ENCODE results near the gene PLAAT5. TPM values are rescaled to one million over a fixed set of nuclear protein-coding genes. Genes with fewer than 3 reads are reported as not detected.
A peak's percentile ranks its signal among the peaks of the same experiment; 100 is the strongest.

Gene PLAAT5
- total and polyA plus RNA-seq, 5 experiments from 2014 or later = 0.18 to 0.64 (median 0.36) TPM

- POLR2A ChIA-PET = interaction anchor here (0.5 kb wide), 1 partner anchor 66 kb away, joined by 5 read pairs; no protein-coding TSS in a partner anchor
- DNase-seq (no peak), ATAC-seq (no peak)
- H3K36me3 Mint-ChIP-seq = no peaks in the 10 kb centered on the region
- no peak overlapping the region for H3K27ac Mint-ChIP-seq
- H3K9me3 Mint-ChIP-seq = no peaks in the 10 kb centered on the region
- peaks cover 5 to 19% (median 12%) of the 10 kb centered on the region in 4 donors for H3K4me1 Mint-ChIP-seq
- H3K27me3 Mint-ChIP-seq = peaks cover 0 to 3% (median 0%) of the 10 kb centered on the region in 5 donors
- H3K4me3 Mint-ChIP-seq = no peak overlapping the region
These were observed 19.5 kb upstream of the PLAAT5 start for GRCh38 chr11:63510360-63511047.

- no peaks in the 10 kb centered on the region for H3K36me3 Mint-ChIP-seq
- no peak for DNase-seq
These were observed 17.8 kb upstream of the PLAAT5 start for GRCh38 chr11:63508745-63509144.

GRCh38 chr11:63508009-63508408 lies 17.0 kb upstream of the PLAAT5 start:
- Mint-ChIP-seq H3K27ac (no peak overlapping the region), H3K9me3 (peaks cover 0 to 1% (median 0%) of the 10 kb centered on the region in 9 donors), H3K4me3 (peak overlapping the region in 1 of 10 donors; percentile 39), H3K4me1 (peaks cover 6 to 25% (median 16%) of the 10 kb centered on the region in 4 donors), H3K27me3 (peaks cover 0 to 3% (median 0%) of the 10 kb centered on the region in 5 donors), H3K36me3 (no peaks in the 10 kb centered on the region)
- DNase-seq (no peak), ATAC-seq (no peak)
- POLR2A ChIA-PET = interaction anchor here (0.6 to 1.0 kb wide), 2 partner anchors 42 to 96 kb away, joined by 3 to 6 read pairs; no protein-coding TSS in a partner anchor

More at GRCh38 chr11:63508745-63509144, 17.8 kb upstream of the PLAAT5 start:
- H3K27ac Mint-ChIP-seq = no peak overlapping the region
- H3K9me3 Mint-ChIP-seq = no peaks in the 10 kb centered on the region
- no peak overlapping the region for H3K4me3 Mint-ChIP-seq
- peaks cover 0 to 3% (median 0%) of the 10 kb centered on the region in 5 donors for H3K27me3 Mint-ChIP-seq
- POLR2A ChIA-PET = interaction anchor here (1.0 kb wide), 1 partner anchor 28 kb away, joined by 3 read pairs; the partner anchor contains the start of gene PLAAT4
- H3K4me1 Mint-ChIP-seq = peaks cover 3 to 19% (median 14%) of the 10 kb centered on the region in 4 donors
- no peak for ATAC-seq

GRCh38 chr11:63507511-63507910 lies 16.5 kb upstream of the PLAAT5 start:
- peaks cover 7 to 29% (median 19%) of the 10 kb centered on the region in 4 donors for H3K4me1 Mint-ChIP-seq
- no peak for ATAC-seq
- H3K9me3 Mint-ChIP-seq = peaks cover 0 to 2% (median 0%) of the 10 kb centered on the region in 9 donors
- no peaks in the 10 kb centered on the region for H3K36me3 Mint-ChIP-seq
- no peak overlapping the region for H3K4me3 Mint-ChIP-seq
- H3K27ac Mint-ChIP-seq = peak overlapping the region in 1 of 10 donors; percentile 6
- H3K27me3 Mint-ChIP-seq = peaks cover 0 to 3% (median 0%) of the 10 kb centered on the region in 5 donors
- POLR2A ChIA-PET = interaction anchor here (0.6 to 1.0 kb wide), 2 partner anchors 42 to 97 kb away, joined by 3 to 6 read pairs; no protein-coding TSS in a partner anchor
- no peak for DNase-seq

- POLR2A ChIA-PET = interaction anchor here (1.0 kb wide), 1 partner anchor 43 kb away, joined by 6 read pairs; no protein-coding TSS in a partner anchor
- peaks cover 0 to 3% (median 0%) of the 10 kb centered on the region in 5 donors for H3K27me3 Mint-ChIP-seq
- H3K4me1 Mint-ChIP-seq = peaks cover 14 to 33% (median 24%) of the 10 kb centered on the region in 4 donors
- no peaks in the 10 kb centered on the region for H3K36me3 Mint-ChIP-seq
- no peak for ATAC-seq
- no peak overlapping the region for H3K27ac Mint-ChIP-seq
- no peak overlapping the region for H3K4me3 Mint-ChIP-seq
- H3K9me3 Mint-ChIP-seq = peaks cover 0 to 2% (median 0%) of the 10 kb centered on the region in 9 donors
- no peak for DNase-seq
These were observed 15.9 kb upstream of the PLAAT5 start for GRCh38 chr11:63506876-63507275.

- peaks cover 0 to under 1% (median 0%) of the 10 kb centered on the region in 3 donors for H3K36me3 Mint-ChIP-seq
- peak within 1 kb of the TSS in 2 of 10 donors; percentile 32 to 81 for H3K27ac Mint-ChIP-seq
- peaks cover 15 to 34% (median 24%) of the 10 kb centered on the region in 4 donors for H3K4me1 Mint-ChIP-seq
- DNase-seq (no peak), ATAC-seq (no peak)
- peaks cover 0 to 4% (median 0%) of the 10 kb centered on the region in 9 donors for H3K9me3 Mint-ChIP-seq
- H3K4me3 Mint-ChIP-seq = no peak within 1 kb of the TSS
- H3K27me3 Mint-ChIP-seq = peaks cover 0 to 3% (median 0%) of the 10 kb centered on the region in 5 donors
- POLR2A ChIA-PET = interaction anchor here (0.7 kb wide), 1 partner anchor 103 kb away, joined by 6 read pairs; no protein-coding TSS in a partner anchor
These were observed 15.0 kb upstream of the PLAAT5 start, which contains the start of gene LGALS12 for GRCh38 chr11:63505857-63506528. Gene LGALS12, plus strand, starts transcription at chr11:63506084. Its CDS starts 375 bp downstream, at chr11:63506459.

GRCh38 chr11:63504933-63505586 lies 14.1 kb upstream of the PLAAT5 start:
- Mint-ChIP-seq H3K9me3 (peaks cover 0 to 14% (median 7%) of the 10 kb centered on the region in 9 donors), H3K4me3 (no peak overlapping the region), H3K27ac (peak overlapping the region in 1 of 10 donors; percentile 32), H3K4me1 (peaks cover 15 to 34% (median 23%) of the 10 kb centered on the region in 4 donors), H3K27me3 (peaks cover 0 to 3% (median 0%) of the 10 kb centered on the region in 5 donors), H3K36me3 (peaks cover 0 to 10% (median 8%) of the 10 kb centered on the region in 3 donors)
- ATAC-seq (no peak), DNase-seq (no peak)
- POLR2A ChIA-PET = interaction anchor here (0.7 to 1.4 kb wide), 2 partner anchors 47 to 104 kb away, joined by 5 to 6 read pairs; no protein-coding TSS in a partner anchor

- H3K27ac Mint-ChIP-seq = no peak overlapping the region
- ATAC-seq (no peak), DNase-seq (no peak)
- no peak overlapping the region for H3K4me3 Mint-ChIP-seq
- POLR2A ChIA-PET = interaction anchor here (1.4 kb wide), 1 partner anchor 48 kb away, joined by 5 read pairs; no protein-coding TSS in a partner anchor
- peaks cover 0 to 19% (median 17%) of the 10 kb centered on the region in 3 donors for H3K36me3 Mint-ChIP-seq
- H3K4me1 Mint-ChIP-seq = peaks cover 14 to 34% (median 22%) of the 10 kb centered on the region in 4 donors
- peaks cover 0 to 22% (median 15%) of the 10 kb centered on the region in 9 donors for H3K9me3 Mint-ChIP-seq
- H3K27me3 Mint-ChIP-seq = peaks cover 0 to 3% (median 1%) of the 10 kb centered on the region in 5 donors
These were observed 13.1 kb upstream of the PLAAT5 start for GRCh38 chr11:63504054-63504453.

- Mint-ChIP-seq H3K36me3 (peaks cover 0 to 22% (median 19%) of the 10 kb centered on the region in 3 donors), H3K27ac (no peak overlapping the region), H3K9me3 (peaks cover 0 to 25% (median 15%) of the 10 kb centered on the region in 9 donors), H3K4me1 (peaks cover 14 to 34% (median 22%) of the 10 kb centered on the region in 4 donors), H3K4me3 (no peak overlapping the region), H3K27me3 (peaks cover 0 to 7% (median 3%) of the 10 kb centered on the region in 5 donors)
- DNase-seq = no peak
- no peak for ATAC-seq
- POLR2A ChIA-PET = no interaction called here
These were observed 12.5 kb upstream of the PLAAT5 start for GRCh38 chr11:63503492-63503891.

GRCh38 chr11:63502252-63502820 lies 11.4 kb upstream of the PLAAT5 start:
- POLR2A ChIA-PET = no interaction called here
- Mint-ChIP-seq H3K27ac (peak overlapping the region in 6 of 10 donors; percentile 9 to 65 (median 37)), H3K9me3 (peaks cover 0 to 27% (median 16%) of the 10 kb centered on the region in 9 donors), H3K27me3 (peaks cover 0 to 16% (median 8%) of the 10 kb centered on the region in 5 donors), H3K36me3 (peaks cover 0 to 22% (median 19%) of the 10 kb centered on the region in 3 donors), H3K4me3 (no peak overlapping the region), H3K4me1 (peaks cover 14 to 29% (median 20%) of the 10 kb centered on the region in 4 donors)
- DNase-seq (no peak), ATAC-seq (no peak)

GRCh38 chr11:63501236-63501635 lies 10.3 kb upstream of the PLAAT5 start:
- DNase-seq (no peak), ATAC-seq (no peak)
- no peak overlapping the region for H3K27ac Mint-ChIP-seq
- H3K27me3 Mint-ChIP-seq = peaks cover 3 to 26% (median 7%) of the 10 kb centered on the region in 5 donors
- no peak overlapping the region for H3K4me3 Mint-ChIP-seq
- POLR2A ChIA-PET = no interaction called here
- H3K36me3 Mint-ChIP-seq = peaks cover 0 to 24% (median 22%) of the 10 kb centered on the region in 3 donors
- H3K4me1 Mint-ChIP-seq = peaks cover 11 to 23% (median 14%) of the 10 kb centered on the region in 4 donors
- peaks cover 0 to 27% (median 16%) of the 10 kb centered on the region in 9 donors for H3K9me3 Mint-ChIP-seq
